AG08395 (cell line): Measurements from ENCODE around the gene GOLGA6L22.
"Not testable (repeated sequence)": the region's sequence is repeated elsewhere in the genome, so short reads cannot be mapped to it uniquely, and the experiment has no call there.

Experiments used
- DNase-seq: peaks from one replicate; pipeline ENCODE4 v3.0.0; 2012; ENCODE audit warnings: mixed read lengths, low spot score

GOLGA6L22 gene, protein sequence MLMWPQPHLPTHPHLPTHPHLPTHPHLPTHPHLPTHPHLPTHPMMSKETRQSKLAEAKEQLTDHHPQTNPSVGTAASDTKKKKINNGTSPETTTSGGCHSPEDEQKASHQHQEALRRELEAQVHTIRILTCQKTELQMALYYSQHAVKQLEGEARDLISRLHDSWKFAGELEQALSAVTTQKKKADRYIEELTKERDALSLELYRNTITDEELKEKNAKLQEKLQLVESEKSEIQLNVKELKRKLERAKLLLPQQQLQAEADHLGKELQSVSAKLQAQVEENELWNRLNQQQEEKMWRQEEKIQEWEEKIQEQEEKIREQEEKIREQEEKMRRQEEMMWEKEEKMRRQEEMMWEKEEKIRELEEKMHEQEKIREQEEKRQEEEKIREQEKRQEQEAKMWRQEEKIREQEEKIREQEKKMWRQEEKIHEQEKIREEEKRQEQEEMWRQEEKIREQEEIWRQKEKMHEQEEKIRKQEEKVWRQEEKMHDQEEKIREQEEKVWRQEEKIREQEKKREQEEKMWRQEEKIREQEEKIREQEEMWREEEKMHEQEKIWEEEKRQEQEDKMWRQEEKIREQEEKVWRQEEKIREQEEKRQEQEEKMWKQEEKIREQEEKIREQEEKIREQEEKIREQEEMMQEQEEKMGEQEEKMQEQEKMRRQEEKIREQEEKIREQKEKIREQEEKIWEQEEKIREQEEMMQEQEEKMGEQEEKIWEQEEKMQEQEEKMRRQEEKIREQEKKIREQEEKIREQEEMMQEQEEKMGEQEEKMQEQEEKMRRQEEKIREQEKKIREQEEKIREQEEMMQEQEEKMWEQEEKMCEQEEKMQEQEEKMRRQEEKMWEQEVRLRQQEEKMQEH

DNA sequence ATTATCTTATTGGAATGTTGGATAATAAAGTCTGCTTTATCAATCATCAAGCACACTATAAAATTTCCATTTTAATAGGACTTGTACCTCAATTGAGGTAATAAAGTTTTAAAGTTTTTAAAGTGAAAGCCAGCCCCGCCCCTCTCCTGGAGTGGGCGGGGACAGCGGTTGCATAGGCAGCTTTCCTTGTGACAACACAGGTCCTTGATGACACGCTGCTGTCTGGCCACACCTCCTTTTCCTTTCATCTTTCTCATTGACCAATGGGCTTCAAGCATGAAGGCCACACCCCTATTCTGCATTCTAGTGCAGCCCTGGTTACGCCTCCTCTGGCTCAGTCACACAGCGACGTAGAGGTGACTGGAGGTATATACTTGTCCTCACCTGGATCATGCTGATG is at the start of gene GOLGA6L22:
Gene GOLGA6L22, plus strand, starts transcription at position 301 of the 400 bp plus-strand sequence. Its CDS starts 91 bp downstream, at position 392.
- not testable (repeated sequence) for DNase-seq

DNA sequence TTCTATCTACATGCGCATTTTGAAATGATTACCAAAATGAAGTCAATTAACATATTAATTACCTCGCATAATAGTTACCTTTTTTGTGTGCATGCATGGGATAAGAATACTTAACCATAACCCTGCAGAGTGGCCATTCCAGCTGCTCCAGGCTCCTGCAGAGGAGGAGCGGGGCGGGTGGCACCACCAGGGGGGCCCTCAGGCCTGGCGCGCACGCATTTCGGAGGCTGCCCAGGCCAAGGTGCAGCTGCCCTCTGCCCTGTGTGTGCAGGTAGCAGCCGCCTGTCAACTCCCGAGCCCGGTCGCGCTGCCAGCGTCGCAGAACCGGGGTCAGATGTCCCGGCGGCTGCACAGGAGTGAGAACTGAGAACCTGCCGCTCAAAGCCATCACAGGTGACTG is 41.4 kb upstream of the GOLGA6L22 start:
- not testable (repeated sequence) for DNase-seq

- not testable (repeated sequence) for DNase-seq
These were observed 40.9 kb upstream of the GOLGA6L22 start for GRCh38 chr15:22417795-22418194.

GRCh38 chr15:22418212-22418611 is 40.5 kb upstream of the GOLGA6L22 start:
- DNase-seq = not testable (repeated sequence)

DNA sequence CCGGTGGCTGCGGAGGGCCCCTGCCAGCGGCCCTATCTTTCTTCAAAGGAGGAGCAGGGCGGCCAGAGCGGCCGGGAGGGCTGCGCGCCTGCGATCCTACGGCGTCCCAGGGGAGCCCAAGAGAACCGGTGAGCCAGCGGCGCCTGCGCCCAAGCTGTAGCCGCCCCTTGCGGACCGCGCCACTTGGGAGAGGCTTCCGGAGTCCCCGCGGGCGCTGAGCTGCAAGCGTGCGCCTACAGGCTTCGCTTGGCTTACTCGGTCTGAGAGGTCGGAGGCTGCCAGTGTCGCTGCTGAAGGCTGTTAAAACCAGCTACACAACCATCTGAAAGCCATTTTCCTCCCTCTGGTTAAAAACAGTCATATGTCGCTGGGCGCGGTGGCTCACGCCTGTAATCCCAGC is 40.0 kb upstream of the GOLGA6L22 start:
- DNase-seq = not testable (repeated sequence)

DNA sequence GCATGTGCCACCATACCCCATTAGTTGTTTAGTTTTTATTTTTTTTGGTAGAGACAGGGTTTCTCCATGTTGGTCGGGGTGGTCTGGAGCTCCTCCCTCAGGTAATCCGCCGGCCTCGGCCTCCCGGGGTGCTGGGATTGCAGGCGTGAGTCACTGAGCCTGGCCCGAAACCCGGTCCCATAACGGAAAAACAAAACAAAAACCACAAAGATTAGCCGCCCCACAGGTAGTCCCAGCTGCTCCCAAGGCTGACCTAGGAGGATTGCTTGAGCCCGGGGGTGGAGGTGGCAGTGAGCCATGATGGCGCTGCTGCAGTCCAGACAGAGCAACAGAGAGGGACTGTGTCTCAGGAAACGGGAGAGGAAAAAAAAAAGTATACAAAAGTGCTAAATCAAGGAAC is 38.4 kb upstream of the GOLGA6L22 start:
- DNase-seq = not testable (repeated sequence)

DNA sequence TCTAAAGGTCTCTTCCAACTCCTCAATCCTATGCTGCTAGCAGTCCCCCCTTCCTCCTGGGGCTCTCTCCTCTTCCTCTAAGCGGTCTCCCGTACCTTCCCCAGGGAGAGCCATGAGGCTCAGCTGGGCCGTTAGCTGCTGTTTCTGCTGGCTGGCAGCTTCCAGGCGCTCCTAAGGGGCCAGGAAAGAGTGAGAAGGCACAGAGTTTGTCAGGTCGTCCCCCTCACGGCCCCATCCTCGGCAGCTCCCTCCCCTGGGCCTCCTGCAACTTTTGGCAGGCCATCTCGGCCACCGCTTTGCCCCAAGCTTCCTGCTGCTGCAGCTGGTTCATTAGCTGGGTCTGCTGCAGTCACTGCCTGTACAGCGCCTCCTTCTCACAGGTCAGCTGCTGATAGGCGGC is 29.3 kb upstream of the GOLGA6L22 start:
- not testable (repeated sequence) for DNase-seq

- not testable (repeated sequence) for DNase-seq
These were observed 27.0 kb upstream of the GOLGA6L22 start for GRCh38 chr15:22431687-22432086.

- not testable (repeated sequence) for DNase-seq
These were observed 35.9 kb downstream of the GOLGA6L22 start for GRCh38 chr15:22494490-22495113.

GRCh38 chr15:22497200-22497599 is 38.5 kb downstream of the GOLGA6L22 start:
- DNase-seq = not testable (repeated sequence)

DNA sequence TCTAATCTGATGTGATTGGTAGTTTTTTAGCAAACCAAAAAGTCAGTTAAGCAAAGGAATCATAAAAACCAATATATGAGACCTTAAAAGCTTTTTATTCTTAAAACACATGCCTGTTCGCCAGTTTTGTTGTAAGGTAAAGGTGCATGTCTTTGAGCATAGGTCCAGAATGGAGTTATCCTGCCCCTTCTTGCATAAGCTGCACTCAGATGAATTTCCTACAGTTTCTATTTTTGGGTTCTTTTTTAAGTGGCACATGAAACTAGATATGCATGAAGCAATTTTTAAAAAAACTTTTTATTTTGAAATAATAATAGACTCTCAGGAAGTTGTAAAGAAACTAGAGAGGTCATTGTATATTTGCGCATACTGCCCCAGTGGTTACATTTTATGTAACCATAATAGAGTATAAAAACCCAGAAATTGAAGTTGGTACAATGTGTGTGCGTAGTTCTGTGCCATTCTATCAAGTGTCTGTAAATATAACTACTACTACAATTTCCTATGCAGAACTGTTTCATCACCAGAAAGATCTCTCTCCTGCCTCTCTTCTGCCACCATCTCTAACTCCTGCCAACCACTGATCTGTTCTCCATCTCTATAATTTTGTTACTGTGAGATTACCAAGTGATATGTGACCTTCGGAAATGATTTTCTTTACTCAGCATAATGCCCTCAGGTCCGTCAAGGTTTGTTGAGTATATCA is 39.7 kb downstream of the GOLGA6L22 start:
- not testable (repeated sequence) for DNase-seq

- not testable (repeated sequence) for DNase-seq
These were observed 43.6 kb downstream of the GOLGA6L22 start for GRCh38 chr15:22502272-22502671.

GRCh38 chr15:22506959-22507358 is 48.3 kb downstream of the GOLGA6L22 start:
- DNase-seq = not testable (repeated sequence)

DNA sequence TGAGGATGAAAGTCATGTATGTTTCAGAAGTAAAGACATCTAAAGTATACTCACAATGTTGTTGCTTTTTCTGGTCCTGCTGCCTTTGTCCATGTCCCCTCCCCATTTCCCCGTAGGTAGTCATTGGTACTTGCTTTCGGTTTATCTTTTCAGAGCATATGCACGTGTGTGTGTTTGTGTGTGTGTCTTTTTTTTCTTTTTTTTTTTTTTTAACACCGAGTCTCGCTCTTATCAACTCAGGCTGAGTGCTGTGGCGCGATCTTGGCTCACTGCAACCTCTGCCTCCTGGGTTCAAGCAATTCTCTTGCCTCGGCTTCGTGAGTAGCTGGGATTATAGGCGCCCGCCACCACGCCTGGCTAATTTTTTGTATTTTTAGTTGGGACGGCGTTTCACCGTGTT is 57.4 kb downstream of the GOLGA6L22 start:
- DNase-seq = not testable (repeated sequence)
